GM12891 (cell line): ENCODE results near the gene THSD4.

Experiments used
- POLR2A ChIP-seq: IDR thresholded peaks from 2 replicates; pipeline ENCODE4 v1.6.1; 2011; ENCODE audit warnings: low read depth, low read length, control low read depth
- POLR2AphosphoS5 ChIP-seq: IDR thresholded peaks from 2 replicates; pipeline ENCODE4 v1.6.1; 2011; ENCODE audit warnings: low read depth, low read length, control low read depth
- TAF1 ChIP-seq: IDR thresholded peaks from 2 replicates; pipeline ENCODE4 v1.6.1; 2011; ENCODE audit warnings: low read depth, low read length, control low read depth

DNA sequence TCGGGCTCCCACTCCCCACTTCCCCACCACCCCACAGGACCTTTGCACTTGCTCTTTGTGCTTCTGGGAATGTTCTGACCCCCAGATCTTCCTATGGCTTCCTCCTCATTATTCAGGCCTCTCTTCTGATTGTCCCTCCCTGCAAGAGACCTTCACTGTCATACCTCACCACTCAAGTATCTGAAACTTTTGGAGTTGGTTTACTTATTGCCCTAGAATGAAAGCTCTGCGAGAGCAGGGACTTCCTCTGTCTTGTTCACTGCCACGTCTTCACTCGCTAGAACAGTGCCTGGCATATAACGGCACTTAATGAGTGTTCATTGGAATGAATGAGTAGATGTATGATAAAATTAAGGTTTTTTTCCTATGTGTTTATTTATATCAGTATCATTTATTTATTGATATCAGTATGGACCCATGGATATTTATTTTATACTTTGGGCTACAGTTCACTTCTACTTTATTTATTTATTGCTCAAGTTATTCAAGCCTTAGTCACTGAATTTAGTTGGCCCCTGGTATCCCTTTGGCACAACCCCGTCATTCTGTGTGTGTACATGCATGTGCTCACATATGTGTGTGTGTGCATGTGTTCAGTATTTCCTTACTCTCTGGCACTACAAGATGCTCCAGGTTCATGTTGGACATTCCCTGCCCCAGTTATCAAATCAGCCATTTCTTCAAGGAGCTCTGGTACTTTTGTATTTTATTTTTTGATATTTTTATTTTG lies 197.6 kb downstream of the THSD4 start:
- TF ChIP-seq POLR2AphosphoS5 (no peak), TAF1 (no peak), POLR2A (no peak)
